ENCODE data around the gene DHPS. TPM values are rescaled to one million over a fixed set of nuclear protein-coding genes. Genes with fewer than 3 reads are reported as not detected.
"Not testable (repeated sequence)": the region's sequence is repeated elsewhere in the genome, so short reads cannot be mapped to it uniquely, and the experiment has no call there.

DHPS gene
- 116 and 128 TPM in 2 replicates for total RNA-seq (2014; rRNA removed; shearing (Covaris generic))

GRCh38 chr19:12681074-12681987, at the start of gene DHPS:
Gene DHPS, minus strand, starts transcription at chr19:12681880. Its CDS starts 114 bp downstream, at chr19:12681766.
- no peaks in the 10 kb centered on the region for H3K4me1 ChIP-seq
- no peaks in the 10 kb centered on the region for H3K27me3 ChIP-seq
- peaks cover 34% of the 10 kb centered on the region for H3K36me3 ChIP-seq
- peak within 1 kb of the TSS; percentile 99 for H3K27ac ChIP-seq
- peak within 1 kb of the TSS; percentile 91 for H3K4me3 ChIP-seq
- DNase-seq: peak; percentile 99 to 100
- no peaks in the 10 kb centered on the region for H3K9me3 ChIP-seq (replicated peaks)

DNA sequence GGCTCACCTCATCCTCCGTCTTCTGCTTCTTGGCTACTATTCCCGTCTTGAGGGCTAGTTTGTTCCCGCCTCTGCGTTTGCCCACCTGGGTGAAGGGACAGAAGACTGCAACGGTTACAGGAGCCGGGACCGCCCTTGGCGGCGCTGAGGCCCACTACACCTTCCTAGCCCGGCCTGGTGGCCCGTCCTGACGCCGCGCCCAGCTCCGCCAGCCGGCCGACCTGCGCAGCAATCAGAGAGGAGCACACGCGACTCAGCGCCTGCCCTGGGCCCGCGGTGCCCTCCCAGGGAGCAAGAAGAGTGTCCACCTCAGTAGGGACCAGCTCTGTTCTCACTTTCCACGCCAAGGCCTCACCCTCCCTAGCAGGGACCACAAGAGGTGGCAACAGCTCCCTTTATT, 49.7 kb upstream of the DHPS start:
- Histone ChIP-seq H3K36me3 (peaks cover 39% of the 10 kb centered on the region), H3K27me3 (no peaks in the 10 kb centered on the region)

DNA sequence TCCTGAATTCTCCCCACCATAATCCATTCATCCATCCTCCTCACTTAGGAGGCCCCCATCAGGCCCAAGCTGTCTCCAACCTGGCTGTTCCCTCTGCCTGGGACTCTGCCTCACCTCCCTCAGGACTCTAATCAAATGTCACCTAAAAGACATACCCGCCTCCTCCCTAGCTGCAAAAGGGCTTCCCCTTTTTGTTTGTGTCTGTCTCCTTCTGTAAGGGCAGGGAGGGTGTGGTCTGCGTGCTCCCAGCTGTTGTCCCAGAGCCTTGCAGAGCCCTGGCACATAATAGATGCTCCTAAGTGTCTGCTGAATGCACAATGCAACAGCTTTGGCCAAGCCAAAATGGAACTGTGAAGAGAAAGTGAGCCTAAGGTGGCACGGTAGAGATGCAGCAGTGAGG, 48.4 kb upstream of the DHPS start:
- Histone ChIP-seq H3K27me3 (no peaks in the 10 kb centered on the region), H3K4me1 (peaks cover 3% of the 10 kb centered on the region; the same call in 1 of the 2 replicates), H3K27ac (no peak overlapping the region), H3K9me3 (replicated peaks) (no peaks in the 10 kb centered on the region), H3K4me3 (no peak overlapping the region), H3K36me3 (peaks cover 39% of the 10 kb centered on the region)
- no peak for DNase-seq

More for the DNA sequence above, 49.7 kb upstream of the DHPS start:
- H3K9me3 ChIP-seq (replicated peaks): no peaks in the 10 kb centered on the region
- H3K4me3 ChIP-seq: no peak overlapping the region
- DNase-seq: no peak
- no peak overlapping the region for H3K27ac ChIP-seq
- H3K4me1 ChIP-seq: peaks cover 8% of the 10 kb centered on the region; the same call in 1 of the 2 replicates

- Histone ChIP-seq H3K27ac (no peak overlapping the region), H3K4me3 (no peak overlapping the region), H3K36me3 (peaks cover 39% of the 10 kb centered on the region), H3K4me1 (peaks cover 2% of the 10 kb centered on the region; the same call in 1 of the 2 replicates), H3K27me3 (no peaks in the 10 kb centered on the region), H3K9me3 (replicated peaks) (no peaks in the 10 kb centered on the region)
- DNase-seq: no peak
Measured at GRCh38 chr19:12727745-12728433, 46.2 kb upstream of the DHPS start.

DNA sequence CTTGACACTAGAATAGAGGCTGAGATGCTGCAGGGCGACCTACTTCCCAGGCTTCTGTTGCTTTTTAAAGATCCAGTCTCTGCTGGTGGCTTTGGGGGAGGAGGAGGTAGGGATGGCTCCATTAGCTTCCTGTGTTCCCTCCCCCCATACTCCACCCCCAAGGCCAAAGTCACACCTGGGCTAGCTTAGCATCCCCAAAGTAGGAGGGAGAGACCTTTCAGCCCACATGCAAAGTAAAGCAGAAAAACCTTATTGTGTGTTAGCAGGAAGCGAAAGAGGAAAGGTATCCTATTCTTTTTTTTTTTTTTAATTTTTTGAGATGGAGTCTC, 45.3 kb upstream of the DHPS start:
- DNase-seq: no peak
- no peak overlapping the region for H3K4me3 ChIP-seq
- peaks cover 37% of the 10 kb centered on the region for H3K36me3 ChIP-seq
- H3K9me3 ChIP-seq (replicated peaks): no peaks in the 10 kb centered on the region
- H3K4me1 ChIP-seq: peaks cover 2% of the 10 kb centered on the region; the same call in 1 of the 2 replicates
- no peaks in the 10 kb centered on the region for H3K27me3 ChIP-seq
- no peak overlapping the region for H3K27ac ChIP-seq

DNA sequence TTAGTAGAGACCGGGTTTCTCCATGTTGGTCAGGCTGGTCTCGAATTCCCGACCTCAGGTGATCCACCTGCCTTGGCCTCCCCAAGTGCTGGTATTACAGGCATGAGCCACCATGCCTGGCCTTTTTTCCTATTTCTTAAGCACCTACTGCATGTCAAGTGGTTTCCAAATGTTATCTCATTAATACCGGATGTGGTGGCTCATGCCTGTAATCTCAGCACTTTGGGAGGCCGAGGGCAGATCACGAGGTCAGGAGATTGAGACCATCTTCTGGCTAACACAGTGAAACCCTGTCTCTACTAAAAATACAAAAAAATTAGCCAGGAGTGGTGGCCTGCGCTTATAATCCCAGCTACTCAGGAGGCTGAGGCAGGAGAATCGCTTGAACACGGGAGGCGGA, 43.9 kb upstream of the DHPS start:
- not testable (repeated sequence) for H3K4me3 ChIP-seq; H3K27ac ChIP-seq; H3K27me3 ChIP-seq; H3K4me1 ChIP-seq; DNase-seq; H3K9me3 ChIP-seq (replicated peaks)
- peaks cover 25% of the 10 kb centered on the region for H3K36me3 ChIP-seq

DNA sequence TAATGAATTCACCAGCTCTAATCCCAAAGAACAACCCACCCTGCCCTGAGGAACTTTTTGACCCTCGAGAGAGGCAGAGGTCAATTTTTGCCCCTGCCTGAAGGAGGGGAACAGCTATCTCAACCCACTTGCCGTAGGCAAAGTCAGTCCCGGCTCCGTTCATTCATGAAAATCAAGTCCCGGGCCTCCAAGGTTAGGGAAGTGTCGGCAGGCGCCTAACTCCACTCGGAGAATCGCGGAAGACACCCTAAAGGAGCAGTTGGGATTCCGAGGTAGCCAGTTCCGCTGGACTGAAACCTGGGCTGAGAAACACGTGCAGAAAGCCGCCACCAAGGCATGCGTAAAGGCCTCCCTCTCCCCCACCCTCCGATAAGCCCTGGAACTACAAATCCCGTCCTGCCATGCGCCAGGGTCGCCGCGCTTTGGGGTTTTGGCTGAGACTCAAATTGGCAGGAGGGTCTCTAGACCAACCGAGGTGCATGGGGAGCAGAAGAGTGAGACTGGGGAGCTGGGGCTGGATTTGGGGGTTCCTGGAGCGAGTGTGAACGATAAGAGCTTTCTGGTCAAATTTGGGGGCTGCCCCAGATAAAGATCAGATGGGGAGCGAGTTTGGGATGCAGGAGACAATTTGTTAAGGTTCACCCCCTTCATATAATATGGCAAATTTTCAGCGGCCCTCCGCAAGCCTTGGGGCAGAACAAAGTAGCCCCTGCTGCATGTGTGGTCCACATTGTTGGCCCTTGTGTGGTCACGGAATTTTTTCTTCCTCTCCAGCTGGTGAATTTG, 42.2 kb upstream of the DHPS start, which contains the start of gene TNPO2:
TSS of gene TNPO2 (minus strand) at position 292 of the 786 bp plus-strand sequence. CDS start 2,955 bp downstream, outside the sequence.
- no peaks in the 10 kb centered on the region for H3K9me3 ChIP-seq (replicated peaks)
- no peaks in the 10 kb centered on the region for H3K27me3 ChIP-seq
- DNase-seq: peak; percentile 95 to 96
- peak within 1 kb of the TSS; percentile 84 for H3K27ac ChIP-seq
- H3K36me3 ChIP-seq: peaks cover 14% of the 10 kb centered on the region
- H3K4me1 ChIP-seq: peaks cover 2% of the 10 kb centered on the region; the same call in 1 of the 2 replicates
- H3K4me3 ChIP-seq: peak within 1 kb of the TSS; percentile 78

DNA sequence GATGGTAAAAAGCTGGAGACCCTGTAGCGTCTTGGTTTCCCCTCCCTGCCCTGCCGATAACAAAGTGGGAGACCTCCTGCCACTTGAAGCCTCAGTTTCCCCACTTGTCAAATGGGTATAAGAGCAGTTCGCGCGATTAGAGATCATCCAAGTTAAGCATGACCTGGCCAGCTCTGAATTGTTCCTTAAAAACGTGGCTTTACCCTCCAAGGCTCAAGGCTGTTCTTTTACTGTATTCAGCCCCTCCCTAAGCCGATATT, 41.6 kb upstream of the DHPS start:
- no peak for DNase-seq
- Histone ChIP-seq H3K4me3 (peak overlapping the region; percentile 78), H3K27ac (peak overlapping the region; percentile 84)

DNA sequence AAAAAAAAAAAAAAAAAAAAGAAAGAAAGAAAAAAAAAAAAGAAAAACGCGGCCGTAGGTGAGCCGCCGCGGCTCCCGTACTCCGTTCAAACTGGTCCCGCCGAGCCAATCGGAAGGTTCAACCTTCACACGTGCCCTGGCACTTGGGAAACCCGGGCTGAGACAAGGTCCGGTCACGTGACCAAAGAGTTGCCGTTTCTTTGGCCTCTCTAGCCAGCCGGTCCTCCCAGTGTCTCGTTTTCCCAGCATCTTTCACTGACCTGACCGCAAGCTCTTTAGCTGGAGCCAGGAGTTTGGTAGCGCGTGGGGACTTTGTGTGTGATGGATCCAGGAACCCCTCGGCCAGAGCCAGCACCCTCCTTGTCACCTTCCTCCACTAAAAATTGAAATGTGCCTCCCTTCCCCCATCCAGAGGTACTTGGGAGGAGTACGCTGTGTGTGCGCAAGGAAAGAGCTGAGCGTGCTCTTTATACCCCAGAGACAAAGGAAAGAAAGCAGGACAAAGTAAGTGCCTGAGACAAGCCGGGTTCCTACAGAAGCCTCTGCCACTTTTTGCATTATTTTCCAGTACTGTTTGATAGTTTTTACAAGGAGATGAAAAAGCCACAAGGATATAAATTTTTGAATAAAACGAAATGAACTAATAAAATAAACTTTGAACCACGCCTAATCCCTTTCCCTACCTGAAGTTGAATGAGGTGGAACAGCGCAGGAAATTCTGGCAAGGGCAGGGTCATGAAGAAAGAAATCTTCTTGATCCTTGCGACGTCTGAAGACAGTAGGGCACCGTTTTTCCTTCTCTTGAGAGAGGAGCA, 41.1 kb upstream of the DHPS start:
- Histone ChIP-seq H3K27me3 (no peaks in the 10 kb centered on the region), H3K9me3 (replicated peaks) (no peaks in the 10 kb centered on the region), H3K27ac (peak overlapping the region; percentile 84), H3K4me1 (peaks cover 2% of the 10 kb centered on the region; the same call in 1 of the 2 replicates), H3K36me3 (peaks cover 18% of the 10 kb centered on the region), H3K4me3 (peak overlapping the region; percentile 78)
- DNase-seq: peak; percentile 100

More for the DNA sequence above, 41.6 kb upstream of the DHPS start:
- Histone ChIP-seq H3K9me3 (replicated peaks) (no peaks in the 10 kb centered on the region), H3K36me3 (peaks cover 18% of the 10 kb centered on the region), H3K4me1 (peaks cover 2% of the 10 kb centered on the region; the same call in 1 of the 2 replicates), H3K27me3 (no peaks in the 10 kb centered on the region)

DNA sequence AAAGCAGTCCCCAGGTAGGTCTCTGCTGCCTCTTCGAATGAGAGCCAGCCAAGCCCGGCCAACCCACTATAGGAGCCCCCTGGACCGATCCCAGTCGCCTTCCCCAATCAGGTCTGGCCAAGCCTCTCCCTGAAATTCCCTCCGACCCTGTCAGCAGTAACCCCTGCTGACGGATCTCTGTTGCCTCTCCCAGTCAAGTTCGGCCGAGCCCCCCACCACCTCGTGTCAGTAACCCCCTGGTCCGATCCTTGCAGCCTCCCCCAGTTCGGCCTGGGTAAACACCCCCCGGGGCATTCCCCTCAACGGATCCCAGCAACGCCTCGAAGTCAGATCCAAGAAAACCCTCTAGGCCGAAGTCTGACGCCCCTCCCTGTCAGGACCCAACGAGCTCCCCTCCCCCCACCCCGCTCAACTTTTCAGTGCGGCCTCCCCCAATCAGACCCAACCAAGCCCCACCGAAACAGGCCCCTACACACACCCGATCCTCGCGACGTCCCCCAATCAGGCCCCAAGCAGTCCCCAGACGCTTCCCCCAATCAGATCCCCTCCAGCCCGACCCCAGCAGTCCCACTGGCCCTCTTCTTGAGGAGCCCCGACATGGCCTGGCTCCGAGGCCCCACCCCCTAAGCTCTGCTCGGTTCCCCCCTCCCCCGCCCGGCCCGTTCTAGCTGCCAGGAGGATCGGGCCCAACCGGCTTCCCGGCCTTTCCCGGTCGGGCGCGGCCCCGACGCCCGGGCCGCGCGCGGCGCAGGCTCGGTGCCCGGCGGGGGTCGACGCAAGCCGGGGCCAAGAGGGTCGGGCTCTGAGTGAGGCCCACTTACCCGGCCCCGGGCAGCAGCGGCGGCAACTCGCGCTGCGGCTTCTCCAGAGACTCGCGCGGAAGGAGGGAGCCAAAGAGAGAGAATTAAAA, 40.2 kb upstream of the DHPS start:
- peak; percentile 80 to 86 for DNase-seq
- Histone ChIP-seq H3K27ac (peak overlapping the region; percentile 84), H3K4me3 (peak overlapping the region; percentile 78), H3K36me3 (peaks cover 23% of the 10 kb centered on the region), H3K27me3 (no peaks in the 10 kb centered on the region), H3K4me1 (peaks cover 2% of the 10 kb centered on the region; the same call in 1 of the 2 replicates), H3K9me3 (replicated peaks) (no peaks in the 10 kb centered on the region)

- DNase-seq: no peak
- H3K36me3 ChIP-seq: peaks cover 32% of the 10 kb centered on the region
Measured at GRCh38 chr19:12720851-12721655, 39.4 kb upstream of the DHPS start.

DNA sequence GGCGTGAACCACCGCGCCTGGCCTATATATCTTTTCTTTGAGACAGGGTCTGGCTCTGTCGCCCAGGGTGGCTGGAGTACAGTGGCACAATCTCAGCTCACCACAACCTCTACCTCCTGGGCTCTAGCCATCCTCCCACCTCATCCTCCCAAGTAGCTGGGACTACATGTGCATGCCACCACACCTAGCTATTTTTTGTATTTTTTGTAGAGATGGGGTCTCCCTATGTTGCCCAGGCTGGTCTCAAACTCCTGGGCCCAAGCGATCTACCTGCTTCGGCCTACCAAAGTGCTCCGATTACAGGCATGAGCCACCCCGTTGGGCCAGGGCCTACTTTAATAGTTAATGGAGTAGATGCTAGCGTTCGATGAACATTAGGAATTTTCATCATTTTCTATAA, 38.6 kb upstream of the DHPS start:
- Histone ChIP-seq H3K27me3 (no peaks in the 10 kb centered on the region), H3K36me3 (peaks cover 38% of the 10 kb centered on the region), H3K4me3 (peak overlapping the region; percentile 78), H3K27ac (no peak overlapping the region), H3K9me3 (replicated peaks) (no peaks in the 10 kb centered on the region), H3K4me1 (peaks cover 2% of the 10 kb centered on the region; the same call in 1 of the 2 replicates)
- DNase-seq: no peak

More at GRCh38 chr19:12720851-12721655, 39.4 kb upstream of the DHPS start:
- no peaks in the 10 kb centered on the region for H3K27me3 ChIP-seq
- H3K4me1 ChIP-seq: peaks cover 2% of the 10 kb centered on the region; the same call in 1 of the 2 replicates
- H3K27ac ChIP-seq: peak overlapping the region; percentile 84
- H3K4me3 ChIP-seq: peak overlapping the region; percentile 78
- no peaks in the 10 kb centered on the region for H3K9me3 ChIP-seq (replicated peaks)

Data from SJCRH30 (cell line).